Measurements from ENCODE around the gene FRMD1.
A peak's percentile ranks its signal among the peaks of the same experiment; 100 is the strongest.
"Not testable (repeated sequence)": the region's sequence is repeated elsewhere in the genome, so short reads cannot be mapped to it uniquely, and the experiment has no call there.

FRMD1 gene

DNA sequence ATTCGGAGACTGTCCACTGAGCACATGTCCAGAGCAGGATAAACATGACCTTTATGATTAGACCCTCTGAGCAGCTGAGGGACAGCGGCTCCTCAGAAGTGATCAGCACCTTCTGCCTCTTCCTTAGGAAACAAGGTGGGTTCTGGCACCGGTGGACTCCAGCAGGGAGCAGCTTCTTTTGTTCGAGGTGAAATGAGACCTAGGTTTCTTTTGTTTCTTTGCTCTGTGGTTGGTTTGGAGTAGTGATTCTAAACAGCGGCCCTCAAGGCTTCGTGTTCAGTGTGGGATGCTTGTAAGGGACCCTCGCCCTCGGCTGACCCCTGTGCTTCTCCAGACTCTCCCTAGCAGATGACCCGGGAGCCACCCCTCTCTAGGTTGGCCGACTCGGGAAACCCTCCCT, 14.6 kb upstream of the FRMD1 start:
- DNase-seq = no peak

DNA sequence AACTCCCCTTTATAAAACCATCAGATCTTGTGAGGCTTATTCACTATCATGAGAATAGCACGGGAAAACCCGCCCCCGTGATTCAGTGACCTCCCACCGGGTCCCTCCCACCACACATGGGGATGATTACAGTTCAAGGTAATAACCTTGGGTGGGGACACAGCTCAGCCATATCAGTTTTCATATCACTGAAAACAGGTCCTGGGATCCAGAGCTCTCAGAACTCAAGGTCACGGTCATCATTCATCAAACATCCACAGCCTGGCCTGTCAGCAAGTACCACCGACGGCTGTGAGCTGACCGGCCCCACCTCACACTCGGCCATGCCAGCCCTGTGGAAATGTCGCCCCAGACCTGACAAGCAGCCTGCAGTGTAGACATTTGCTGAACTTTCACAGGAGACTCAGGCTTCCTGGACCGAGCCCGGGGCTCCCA, 14.1 kb upstream of the FRMD1 start:
- DNase-seq = no peak

DNA sequence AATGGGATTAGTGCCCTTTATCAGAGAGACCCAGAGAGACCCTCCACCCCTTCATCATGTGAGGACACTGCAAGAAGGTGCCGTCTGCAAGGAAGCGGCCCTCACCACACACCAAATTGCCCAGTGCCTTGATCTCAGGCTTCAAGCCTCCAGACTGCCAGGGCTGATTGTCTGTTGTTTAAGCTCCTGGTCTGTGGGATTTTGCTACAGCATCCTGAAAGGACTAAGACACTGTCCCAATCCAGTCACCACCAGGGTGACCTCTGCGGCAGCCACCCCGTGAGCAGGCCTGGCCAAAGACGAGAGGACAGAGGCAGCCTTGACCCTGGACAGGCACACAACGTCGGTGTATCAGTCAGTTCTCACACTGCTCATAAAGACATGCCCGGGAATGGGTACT, 13.5 kb upstream of the FRMD1 start:
- DNase-seq = no peak

- no peak for DNase-seq
Observed at GRCh38 chr6:168091381-168092264, 12.6 kb upstream of the FRMD1 start.

DNA sequence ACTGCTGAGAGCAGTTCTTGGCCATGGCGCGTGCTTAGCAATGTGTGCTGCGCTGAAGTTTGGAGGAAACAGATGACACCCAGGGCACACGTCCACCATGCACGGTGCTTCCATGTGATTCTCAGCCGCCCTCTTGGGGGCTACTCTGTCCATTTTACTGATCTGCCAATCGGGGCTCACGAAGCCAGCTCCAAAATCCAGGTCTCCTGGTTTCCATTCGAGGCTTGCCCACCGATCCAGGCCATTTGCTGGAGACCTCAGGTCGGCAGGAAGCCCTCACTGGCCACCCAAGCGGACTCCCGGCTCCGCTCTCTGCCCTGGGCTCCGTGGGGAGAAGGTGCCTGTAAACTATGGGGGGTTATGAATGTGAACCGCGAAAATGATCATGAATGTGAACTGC, 11.7 kb upstream of the FRMD1 start:
- no peak for DNase-seq

- no peak for DNase-seq
Observed at GRCh38 chr6:168090064-168090690, 11.2 kb upstream of the FRMD1 start.

DNA sequence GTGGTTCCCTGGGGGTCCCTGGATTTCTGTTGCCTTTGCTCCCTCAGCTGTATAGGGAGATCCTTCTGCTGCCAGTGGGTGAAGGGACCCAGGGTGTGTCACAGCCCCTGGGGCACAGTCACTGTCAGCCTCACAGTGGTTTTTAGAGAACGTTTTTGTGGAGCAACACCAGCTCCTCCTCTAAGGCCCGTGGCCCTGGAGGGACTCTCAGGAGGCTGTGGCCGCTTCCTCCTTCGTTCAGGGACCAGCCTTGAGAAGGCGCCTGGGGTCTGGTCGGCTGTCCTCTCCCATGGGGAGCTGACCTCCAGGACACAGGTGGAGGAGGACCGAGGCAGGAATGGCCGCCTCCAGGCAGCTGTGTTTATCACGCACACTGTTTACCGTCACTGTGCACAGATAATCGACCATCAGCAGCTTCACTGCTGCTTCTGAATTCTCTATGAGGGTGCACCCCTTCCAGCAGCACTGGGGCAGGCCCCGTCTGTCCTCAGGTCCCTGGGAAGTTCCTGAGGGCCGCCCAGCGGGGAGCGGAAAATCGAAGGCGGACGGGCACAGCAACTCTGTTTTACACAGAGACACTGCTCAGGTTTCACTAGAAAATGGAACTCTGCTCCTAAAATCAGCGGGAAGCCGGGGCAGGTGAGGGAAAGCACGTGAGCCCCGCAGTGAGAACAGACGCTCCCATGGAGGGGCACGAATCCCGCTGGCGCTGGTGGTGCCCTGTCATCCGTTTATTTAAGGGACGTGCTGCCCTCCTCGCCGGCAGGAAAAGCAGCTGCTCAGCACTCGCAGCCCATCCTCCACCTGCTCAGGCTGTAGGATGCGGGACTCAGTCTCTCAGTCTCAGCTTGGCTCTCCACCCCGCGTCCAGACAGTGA, 10.4 kb upstream of the FRMD1 start:
- no peak for DNase-seq

- DNase-seq = peak; percentile 51
Observed at GRCh38 chr6:168088161-168089053, 9.4 kb upstream of the FRMD1 start.

DNA sequence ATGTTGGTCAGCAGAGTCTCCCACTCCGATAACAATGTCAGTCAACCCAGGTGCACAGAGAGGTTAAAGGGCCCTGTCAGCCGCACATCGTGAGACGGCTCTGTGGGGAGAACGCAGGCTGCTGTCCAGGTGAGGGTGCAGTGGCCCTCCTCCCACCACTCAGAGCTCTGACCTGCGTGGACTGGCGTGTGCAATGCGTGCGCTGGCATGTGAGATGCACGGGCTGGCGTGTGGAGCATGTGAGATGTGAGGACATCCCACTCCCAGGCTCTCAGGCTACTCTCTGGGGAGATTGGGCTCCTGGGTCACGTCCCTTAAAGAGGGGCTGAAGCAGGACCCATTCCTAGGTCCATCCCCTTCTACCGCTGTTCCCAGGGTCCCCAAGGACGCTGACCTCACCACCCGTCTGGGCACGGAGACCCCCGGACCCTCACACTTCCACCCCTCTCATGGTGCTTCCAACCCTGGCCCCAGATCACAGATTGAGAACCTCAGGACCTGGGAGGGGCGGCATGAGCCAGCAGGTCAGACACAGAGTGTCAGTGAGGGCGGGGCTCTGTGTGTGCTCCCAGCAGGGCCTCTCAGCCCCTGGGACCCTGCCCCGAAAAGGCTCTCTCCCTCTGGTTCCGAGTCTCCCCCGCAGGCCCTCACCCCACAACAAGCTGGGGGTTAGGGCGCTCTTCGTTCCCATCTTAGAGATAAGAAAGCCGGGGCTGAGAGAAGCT, 8.6 kb upstream of the FRMD1 start:
- no peak for DNase-seq

DNA sequence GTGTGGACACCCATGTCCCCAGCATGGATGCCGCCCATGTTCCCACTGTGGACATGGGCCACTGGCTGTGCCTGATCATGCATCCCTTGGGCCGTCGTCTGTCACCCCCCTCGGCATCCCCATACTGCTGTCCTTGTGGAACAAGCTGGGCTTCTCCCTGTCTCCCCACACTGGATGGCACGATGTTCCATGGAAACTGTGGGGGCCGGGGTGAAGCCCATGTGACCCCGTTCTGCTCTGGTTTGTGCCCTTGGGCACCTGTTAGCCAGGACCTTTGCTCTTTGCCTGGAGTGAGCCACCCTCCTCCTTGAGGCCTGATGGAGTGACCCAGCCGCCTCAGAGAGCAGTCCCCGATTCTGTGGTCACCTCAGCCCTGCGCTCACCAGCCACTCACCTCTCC, 7.6 kb upstream of the FRMD1 start:
- no peak for DNase-seq

DNA sequence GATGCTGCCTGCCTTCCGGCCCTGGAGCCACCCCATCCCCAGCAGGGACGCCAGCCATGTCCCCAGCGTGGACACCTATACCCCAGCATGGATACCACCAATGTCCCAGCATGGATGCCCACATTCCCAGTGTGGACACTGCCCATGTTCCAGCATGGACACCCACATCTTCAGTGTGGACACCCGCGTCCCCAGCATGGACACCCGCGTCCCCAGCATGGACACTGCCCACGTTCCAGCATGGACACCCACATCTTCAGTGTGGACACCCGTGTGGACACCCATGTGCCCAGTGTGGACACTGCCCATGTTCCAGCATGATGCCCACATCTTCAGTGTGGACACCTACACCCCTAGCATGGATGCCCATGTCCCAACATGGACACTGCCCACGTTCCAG, 7.1 kb upstream of the FRMD1 start:
- no peak for DNase-seq

DNA sequence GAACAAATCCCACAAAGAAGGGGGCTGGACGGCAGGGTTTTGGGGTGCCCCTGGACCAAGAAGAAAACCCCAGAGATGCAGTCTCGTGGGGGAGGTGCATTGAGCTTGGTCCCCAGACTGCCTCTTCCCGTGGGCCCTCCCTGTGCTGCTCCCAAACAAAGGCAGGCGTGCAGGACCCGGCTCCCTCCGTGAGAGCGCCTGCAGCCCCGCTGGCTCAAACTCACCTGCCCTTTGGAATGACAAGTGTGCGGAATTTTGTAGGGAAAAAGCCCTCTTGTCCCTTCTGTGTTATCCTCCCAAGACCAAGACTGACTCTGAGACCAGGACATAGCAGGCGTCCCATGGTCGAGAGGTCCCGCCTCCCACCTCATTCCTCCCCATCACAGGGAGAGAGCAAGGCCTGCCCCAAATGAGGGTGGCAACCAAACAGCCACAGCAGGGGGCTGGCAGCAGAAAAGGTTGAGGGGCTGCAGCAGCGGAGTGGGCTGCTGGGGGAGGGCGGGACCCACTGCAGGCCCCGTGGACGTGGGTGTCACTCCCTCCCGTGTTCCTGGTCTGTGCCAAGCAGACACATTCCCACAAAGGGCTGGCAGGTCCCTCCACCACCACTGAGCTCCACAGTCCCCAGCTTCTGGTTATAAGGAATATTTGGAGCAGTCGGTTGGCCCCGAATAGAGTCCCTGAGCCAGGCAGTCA, 5.6 kb upstream of the FRMD1 start:
- no peak for DNase-seq

DNA sequence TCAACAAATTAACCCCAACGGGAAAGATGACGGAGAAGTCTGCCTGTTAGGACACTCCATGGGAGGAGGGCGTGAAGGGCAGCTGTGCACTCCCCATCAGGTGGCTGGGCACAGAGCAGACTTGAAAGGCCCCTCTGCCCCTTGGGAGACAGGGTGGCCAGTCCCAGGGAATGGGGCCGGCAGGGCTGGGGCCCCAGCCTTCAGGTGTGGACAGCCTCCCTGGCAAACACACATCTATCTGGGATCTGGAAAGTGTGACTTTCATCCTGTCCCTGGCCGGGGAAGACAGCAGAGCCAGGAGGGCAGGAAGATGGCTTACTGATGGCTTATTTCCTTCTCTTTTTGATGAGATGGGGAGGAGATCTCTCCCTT, 4.5 kb upstream of the FRMD1 start:
- no peak for DNase-seq

- DNase-seq = no peak
Observed at GRCh38 chr6:168082860-168083513, 4.0 kb upstream of the FRMD1 start.

DNA sequence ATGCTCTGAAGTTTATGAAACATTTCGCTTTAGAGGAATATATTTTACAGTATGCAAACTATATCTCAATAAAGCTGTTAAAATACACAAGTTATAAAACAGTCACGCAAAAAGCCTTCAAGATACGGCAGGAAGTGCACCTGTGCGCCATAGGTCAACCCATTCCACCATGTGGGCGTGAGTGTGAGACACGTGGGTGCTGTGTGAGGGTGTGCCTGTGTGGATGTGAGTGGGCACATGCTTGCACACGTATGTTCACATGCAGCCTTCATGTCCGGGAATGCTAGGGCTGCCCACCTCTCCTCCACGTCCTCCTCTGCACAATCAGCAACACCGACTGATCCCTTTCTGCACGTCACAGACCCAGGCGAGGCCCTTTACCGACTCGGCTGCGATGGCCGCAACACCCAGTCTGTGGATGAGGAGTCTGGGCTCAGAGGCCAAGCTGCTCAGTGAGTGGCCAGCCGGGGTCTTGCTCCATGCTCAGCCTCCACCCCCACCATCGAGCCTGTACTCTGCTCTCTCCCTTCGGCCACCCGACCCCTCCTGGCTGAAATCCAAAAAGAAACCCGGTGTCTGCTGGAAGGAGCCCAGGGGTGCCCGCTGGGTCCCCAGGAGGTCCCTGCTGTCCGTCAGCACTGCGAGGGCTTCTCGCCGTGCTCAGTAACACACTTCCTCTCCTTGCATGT, 3.0 kb upstream of the FRMD1 start:
- no peak for DNase-seq

DNA sequence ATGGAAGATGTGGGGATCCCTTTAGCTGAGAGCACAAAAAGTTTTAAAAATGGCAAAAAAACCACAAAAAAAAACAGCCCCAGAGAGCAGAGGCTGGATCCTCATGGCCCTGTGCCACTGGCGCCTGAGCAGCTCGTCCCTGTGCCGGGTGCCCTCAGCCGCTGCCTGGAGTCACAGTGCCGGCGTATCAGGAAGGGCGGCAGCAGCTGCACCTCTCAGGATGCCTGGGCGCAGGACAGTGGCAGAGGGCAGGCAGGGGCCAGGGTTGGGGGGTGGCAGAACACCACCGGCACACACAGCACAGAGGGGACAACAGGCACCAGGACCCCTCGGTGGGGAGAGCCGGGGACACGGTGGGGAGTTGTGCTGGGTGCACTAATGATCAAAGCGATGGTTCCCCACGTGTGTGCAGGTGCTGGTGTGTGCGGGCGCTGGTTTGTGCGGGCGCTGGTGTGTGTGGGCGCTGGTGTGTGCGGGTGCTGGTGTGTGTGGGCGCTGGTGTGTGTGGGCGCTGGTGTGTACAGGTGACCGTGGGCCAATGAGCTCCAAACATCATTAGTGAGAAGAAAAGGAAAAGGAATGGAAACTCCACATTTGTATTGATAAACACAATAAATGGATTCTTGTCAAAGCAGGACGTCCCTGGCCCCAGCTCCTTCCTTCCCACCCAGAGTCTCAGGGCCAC, 1.5 kb upstream of the FRMD1 start:
- DNase-seq = no peak

GRCh38 chr6:168078175-168078942, 653 bp downstream of the FRMD1 start:
- no peak for DNase-seq

- DNase-seq = not testable (repeated sequence)
Observed at GRCh38 chr6:168077401-168077800, 1.6 kb downstream of the FRMD1 start.
